ENCODE data around the gene SUCLG1. TPM values are rescaled to one million over a fixed set of nuclear protein-coding genes. Genes with fewer than 3 reads are reported as not detected.

Gene SUCLG1
- total and polyA plus RNA-seq, 2 of the 4 experiments (the other 2 are of a cell fraction) = 50.5 to 52.7 TPM

- Histone ChIP-seq H2BK120ac (ENCODE audit: low read depth, low read length) (no peak overlapping the region), H2AFZ (replicated peaks; ENCODE audit: low read length, poor library complexity) (no peak overlapping the region), H3K36me3 (ENCODE audit: control insufficient read depth, insufficient read depth, low read length) (peaks cover 19% of the 10 kb centered on the region), H2BK15ac (ENCODE audit: low read depth, low read length) (no peak overlapping the region), H4K91ac (ENCODE audit: insufficient read depth, low read depth, low read length) (no peak overlapping the region), H4K5ac (ENCODE audit: low read depth, low read length) (no peak overlapping the region), H3K14ac (replicated peaks; ENCODE audit: low read depth, low read length) (no peak overlapping the region), H3K9me1 (ENCODE audit: insufficient read depth, low read length) (peaks cover 10% of the 10 kb centered on the region), H3K23ac (ENCODE audit: low read depth, low read length) (no peak overlapping the region; the same call in 1 of the 2 replicates), H2BK5ac (ENCODE audit: low read depth, low read length, poor library complexity, severe bottlenecking) (no peak overlapping the region), H4K20me1 (ENCODE audit: insufficient read depth, low read length) (peaks cover 8% of the 10 kb centered on the region; the same call in 1 of the 2 replicates), H3K27me3 (ENCODE audit: control insufficient read depth, insufficient read depth, low read length) (no peaks in the 10 kb centered on the region), H3K56ac (ENCODE audit: extremely low read depth, insufficient read depth, low read length) (no peak overlapping the region), H3K4me3 (ENCODE audit: insufficient read depth, low read depth, low read length) (no peak overlapping the region), H3K79me1 (ENCODE audit: low read depth in 1 of 2, low read length in 2 of 2) (peaks cover 14 to 21% of the 10 kb centered on the region in 2 experiments), H3K18ac (ENCODE audit: low read depth, low read length) (no peak overlapping the region), H3K4me1 (ENCODE audit: control insufficient read depth, insufficient read depth, low read length) (0 out of 2 replicates have a peak, but pooled peaks cover 3% of the 10 kb centered on the region), H3K9me3 (ENCODE audit: control insufficient read depth, insufficient read depth, low read length) (no peaks in the 10 kb centered on the region), H4K8ac (ENCODE audit: low read depth in 2 of 2, low read length in 2 of 2) (no peak overlapping the region), H3K9ac (ENCODE audit: low read depth, low read length) (no peak overlapping the region), H3K4ac (ENCODE audit: low read depth, low read length) (no peak overlapping the region), H2BK20ac (ENCODE audit: low read depth, low read length) (no peak overlapping the region), H2AK9ac (replicated peaks; ENCODE audit: low read depth, low read length, poor library complexity) (no peak overlapping the region), H3K4me2 (ENCODE audit: low read depth, low read length) (no peak overlapping the region), H2AK5ac (ENCODE audit: low read depth, low read length) (no peak overlapping the region), H3K27ac (ENCODE audit: insufficient read depth, low read length) (no peak overlapping the region)
- in situ Hi-C loops (cut with MboI; ENCODE audit: low sequenced_read_pairs) (no loop called here), intact Hi-C loops (cut with micrococcal nuclease) (no loop called here), dilution Hi-C loops (cut with HindIII; ENCODE audit: low sequenced_read_pairs, unreplicated experiment) (no loop called here)
- CTCF ChIA-PET = no interaction called here
- no TSS peak for BruUV-seq (replicated peaks)
- WGBS, 2 experiments (ENCODE audit: extremely low coverage in 2 of 2, insufficient read length in 1 of 2) = no CpG with 5 or more reads among the region's 3 CpGs
- no peak for DNase-seq
- POLR2A ChIA-PET (ENCODE audit: unreplicated experiment) = no interaction called here
- TF ChIP-seq FOS (IDR thresholded peaks at IDR 0.05; ENCODE audit: low read depth, low read length) (no peak), RAD21 (IDR thresholded peaks at IDR 0.05; ENCODE audit: low read length) (no peak)
- no peak for ATAC-seq (ENCODE audit: low read depth)
Observed at GRCh38 chr2:84442888-84443287, 16.2 kb downstream of the SUCLG1 start.

Data from IMR-90 (cell line).